CD14-positive monocyte (primary cell): Measurements from ENCODE around the gene PDLIM4. TPM values are rescaled to one million over a fixed set of nuclear protein-coding genes. Genes with fewer than 3 reads are reported as not detected.
A peak's percentile ranks its signal among the peaks of the same experiment; 100 is the strongest.

Experiments
- DNase-seq, 3 donors: peaks; one replicate each; pipeline ENCODE4 v3.0.0-alpha.2; 2011 to 2022
- H2AFZ ChIP-seq: 2 replicates; pipeline ENCODE4 v1.6.0; 2012; ENCODE audit warnings: mild to moderate bottlenecking, low read depth, low read length, inconsistent platforms; ENCODE audit not compliant: insufficient read depth, poor library complexity, severe bottlenecking
- H3K27ac ChIP-seq, 2 donors: 1 replicate in 1 of 2; 2 replicates in 1 of 2; pipeline ENCODE4 v1.5.1; 2012 to 2013; ENCODE audit warnings: low read length in 2 of 2, control low read depth in 1 of 2, inconsistent platforms in 1 of 2, low read depth in 1 of 2, mild to moderate bottlenecking in 1 of 2
- H3K27me3 ChIP-seq, 2 donors: one replicate each; pipeline versions ENCODE4 v1.6.0 to v1.6.1; 2011 to 2013; ENCODE audit warnings: low read length in 2 of 2; ENCODE audit not compliant: control insufficient read depth in 2 of 2, insufficient read depth in 2 of 2
- H3K36me3 ChIP-seq, 2 donors: replicated peaks in 1 of 2; 1 replicate in 1 of 2; 2 replicates in 1 of 2; pipeline versions ENCODE4 v1.5.1 to v1.6.1; 2012 to 2013; ENCODE audit warnings: low read length in 2 of 2, control low read depth in 1 of 2, inconsistent platforms in 1 of 2, mild to moderate bottlenecking in 1 of 2; ENCODE audit not compliant: insufficient read depth in 2 of 2, control insufficient read depth in 1 of 2
- H3K4me1 ChIP-seq, 2 donors: 1 replicate in 1 of 2; 2 replicates in 1 of 2; pipeline versions ENCODE4 v1.5.1 to v1.6.1; 2012 to 2013; ENCODE audit warnings: low read length in 2 of 2, control low read depth in 1 of 2, inconsistent platforms in 1 of 2, mild to moderate bottlenecking in 1 of 2, moderate library complexity in 1 of 2; ENCODE audit not compliant: insufficient read depth in 2 of 2, control insufficient read depth in 1 of 2
- H3K4me2 ChIP-seq: replicated peaks from 2 replicates; pipeline ENCODE3; 2012; ENCODE audit warnings: low read length, moderate library complexity, mild to moderate bottlenecking; ENCODE audit not compliant: poor library complexity, severe bottlenecking; ENCODE audit errors: extremely low read depth
- H3K4me3 ChIP-seq, 3 experiments: fragments of 200-600 bp in 1 of 3; sonication (generic) in 1 of 3; replicated peaks in 1 of 3; 1 replicate in 2 of 3; 2 replicates in 1 of 3; pipeline ENCODE4 v1.5.1; 2011 to 2013; ENCODE audit warnings: low read length in 3 of 3, mild to moderate bottlenecking in 3 of 3, control low read depth in 2 of 3, low read depth in 2 of 3, inconsistent platforms in 1 of 3, moderate library complexity in 1 of 3
- H3K79me2 ChIP-seq: 2 replicates; pipeline ENCODE4 v1.6.0; 2012; ENCODE audit warnings: mild to moderate bottlenecking, control low read depth, inconsistent platforms, low read length, moderate library complexity; ENCODE audit not compliant: insufficient read depth
- H3K9ac ChIP-seq: 2 replicates; pipeline ENCODE4 v1.6.0; 2017; ENCODE audit warnings: low read length, mild to moderate bottlenecking; ENCODE audit not compliant: insufficient read depth, poor library complexity, severe bottlenecking
- H3K9me3 ChIP-seq, 2 donors: replicated peaks in 1 of 2; 1 replicate in 1 of 2; 2 replicates in 1 of 2; pipeline versions ENCODE4 v1.5.1 to v1.6.1; 2012 to 2013; ENCODE audit warnings: low read length in 2 of 2, control low read depth in 1 of 2; ENCODE audit not compliant: control insufficient read depth in 1 of 2, insufficient read depth in 1 of 2
- H4K20me1 ChIP-seq: 2 replicates; pipeline ENCODE4 v1.6.0; 2012; ENCODE audit warnings: mild to moderate bottlenecking, low read length, control low read depth, moderate library complexity; ENCODE audit not compliant: insufficient read depth
- H3K27ac Mint-ChIP-seq, 7 donors: one replicate each; pipeline ENCODE4 v1.8.0; 2020; ENCODE audit warnings: mild to moderate bottlenecking in 7 of 7, mixed read lengths in 7 of 7, moderate library complexity in 6 of 7, inconsistent platforms in 2 of 7
- H3K27me3 Mint-ChIP-seq, 3 donors: one replicate each; pipeline ENCODE4 v1.8.0; 2021 to 2022; ENCODE audit warnings: low read depth in 3 of 3, mild to moderate bottlenecking in 3 of 3, mixed read lengths in 3 of 3, moderate library complexity in 3 of 3, inconsistent platforms in 1 of 3
- H3K36me3 Mint-ChIP-seq, 2 donors: one replicate each; pipeline ENCODE4 v1.8.0; 2020; ENCODE audit warnings: mixed read lengths in 2 of 2, inconsistent platforms in 1 of 2, mild to moderate bottlenecking in 1 of 2
- H3K4me1 Mint-ChIP-seq: one replicate; pipeline ENCODE4 v1.8.0; 2020; ENCODE audit warnings: mild to moderate bottlenecking, mixed read lengths
- H3K4me3 Mint-ChIP-seq, 2 donors: one replicate each; pipeline ENCODE4 v1.8.0; 2020; ENCODE audit warnings: mild to moderate bottlenecking in 2 of 2, mixed read lengths in 2 of 2, moderate library complexity in 1 of 2
- H3K9me3 Mint-ChIP-seq, 7 donors: one replicate each; pipeline ENCODE4 v1.8.0; 2020 to 2022; ENCODE audit warnings: mixed read lengths in 7 of 7, mild to moderate bottlenecking in 6 of 7, moderate library complexity in 6 of 7, inconsistent platforms in 2 of 7
- WGBS: methylation state at CpG from one replicate; pipeline ENCODE4 v1.1.5; 2013; ENCODE audit warnings: missing lambda C conversion rate; ENCODE audit not compliant: insufficient coverage; 5-methylcytosine and 5-hydroxymethylcytosine counted together
- intact Hi-C, 2 donors: fragments of 100-400 bp; cut with micrococcal nuclease; formaldehyde crosslinking; loops; one replicate each; pipeline versions ENCODE4 v1.15.0 to v1.15.1; 2023
- polyA plus RNA-seq, 3 donors: library from polyadenylated mRNA; depleted of rRNA in 1 of 3; unstranded in 2 of 3; stranded (reverse) in 1 of 3; fragments of 300-500 nt in 2 of 3; fragments of >200 nt in 1 of 3; fragmentation: Illumina TruSeq in 2 of 3; gene quantifications; 1 replicate in 2 of 3; 2 replicates in 1 of 3; pipeline ENCODE4 v1.2.3, GENCODE V29; 2012 to 2021
- TF ChIP-seq, protein P1 (sequence below): fragments of 200-600 bp; IDR thresholded peaks from one replicate; pipeline ENCODE4 v1.8.0; 2022; ENCODE audit warnings: antibody characterized with exemption, mild to moderate bottlenecking

PDLIM4 gene
- polyA plus RNA-seq, 3 donors = not detected

DNA sequence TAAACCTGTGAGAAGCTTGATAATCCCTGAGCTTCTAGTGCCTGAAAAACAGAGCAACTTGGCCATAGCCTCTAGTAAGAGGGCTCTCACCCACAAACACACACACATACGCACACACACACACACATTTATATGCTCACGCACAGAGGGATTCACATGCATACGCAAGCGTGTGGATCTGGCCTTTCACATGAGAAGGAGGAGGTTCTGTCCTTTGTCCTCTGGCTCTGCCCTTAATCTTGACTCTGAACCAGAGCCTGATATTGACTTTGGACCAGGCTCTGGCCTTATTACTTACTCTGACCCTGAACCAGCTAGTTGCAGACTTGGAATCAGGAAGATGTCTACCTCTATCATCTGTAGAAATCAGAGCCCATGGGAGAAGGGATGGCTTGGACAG is 19.8 kb upstream of the PDLIM4 start:
- Histone ChIP-seq H3K4me1 (no peaks in the 10 kb centered on the region), H3K27ac (no peak overlapping the region), H3K79me2 (no peaks in the 10 kb centered on the region), H3K27me3 (no peaks in the 10 kb centered on the region), H3K9ac (no peak overlapping the region), H2AFZ (no peak overlapping the region), H3K9me3 (no peaks in the 10 kb centered on the region), H4K20me1 (no peaks in the 10 kb centered on the region), H3K4me3 (no peak overlapping the region), H3K4me2 (no peak overlapping the region), H3K36me3 (no peaks in the 10 kb centered on the region)
- Mint-ChIP-seq H3K27me3 (peaks cover 0 to 6% (median 3%) of the 10 kb centered on the region in 3 donors), H3K9me3 (peaks cover 0 to 6% (median 0%) of the 10 kb centered on the region in 7 donors), H3K4me1 (no peaks in the 10 kb centered on the region), H3K36me3 (no peaks in the 10 kb centered on the region), H3K4me3 (no peak overlapping the region), H3K27ac (no peak overlapping the region)
- TF ChIP-seq, protein P1, sequence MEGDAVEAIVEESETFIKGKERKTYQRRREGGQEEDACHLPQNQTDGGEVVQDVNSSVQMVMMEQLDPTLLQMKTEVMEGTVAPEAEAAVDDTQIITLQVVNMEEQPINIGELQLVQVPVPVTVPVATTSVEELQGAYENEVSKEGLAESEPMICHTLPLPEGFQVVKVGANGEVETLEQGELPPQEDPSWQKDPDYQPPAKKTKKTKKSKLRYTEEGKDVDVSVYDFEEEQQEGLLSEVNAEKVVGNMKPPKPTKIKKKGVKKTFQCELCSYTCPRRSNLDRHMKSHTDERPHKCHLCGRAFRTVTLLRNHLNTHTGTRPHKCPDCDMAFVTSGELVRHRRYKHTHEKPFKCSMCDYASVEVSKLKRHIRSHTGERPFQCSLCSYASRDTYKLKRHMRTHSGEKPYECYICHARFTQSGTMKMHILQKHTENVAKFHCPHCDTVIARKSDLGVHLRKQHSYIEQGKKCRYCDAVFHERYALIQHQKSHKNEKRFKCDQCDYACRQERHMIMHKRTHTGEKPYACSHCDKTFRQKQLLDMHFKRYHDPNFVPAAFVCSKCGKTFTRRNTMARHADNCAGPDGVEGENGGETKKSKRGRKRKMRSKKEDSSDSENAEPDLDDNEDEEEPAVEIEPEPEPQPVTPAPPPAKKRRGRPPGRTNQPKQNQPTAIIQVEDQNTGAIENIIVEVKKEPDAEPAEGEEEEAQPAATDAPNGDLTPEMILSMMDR = no peak
- WGBS = 100% methylated on average over 2 of the region's 4 CpGs
- intact Hi-C loops = no loop called here
- DNase-seq = no peak

DNA sequence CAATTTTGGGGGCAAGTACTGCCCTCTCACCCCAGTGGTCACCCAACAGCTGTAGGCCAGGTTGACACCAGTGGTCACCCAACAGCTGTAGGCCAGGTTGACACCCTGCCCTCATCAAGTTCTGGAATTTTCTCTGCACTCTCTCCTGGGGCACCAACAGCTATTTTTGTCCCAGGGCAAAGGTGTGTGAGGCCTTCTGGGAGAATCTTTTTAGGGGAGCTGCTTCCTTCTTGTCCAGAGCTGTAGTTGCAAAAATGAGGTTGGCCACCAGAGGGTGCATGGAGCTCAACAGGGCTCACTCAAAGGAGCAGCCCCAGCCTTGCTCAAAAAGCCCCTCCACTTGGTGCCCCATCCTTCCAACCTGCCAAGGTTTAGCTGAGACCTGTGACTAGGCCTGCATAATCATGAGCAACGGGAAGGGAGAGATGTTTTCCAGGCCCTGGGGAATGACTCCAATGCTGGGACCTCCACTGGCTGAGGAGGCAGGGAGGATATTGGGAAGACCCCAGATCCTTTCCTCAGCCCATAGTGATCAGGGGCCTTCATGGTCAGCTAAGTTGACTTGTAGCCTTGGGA is 19.2 kb upstream of the PDLIM4 start:
- H3K9me3 ChIP-seq = peaks cover 0 to 2% of the 10 kb centered on the region in 2 donors
- no peaks in the 10 kb centered on the region for H3K27me3 ChIP-seq
- H2AFZ ChIP-seq = no peak overlapping the region
- TF ChIP-seq, protein P1 = peak; percentile 88
- H4K20me1 ChIP-seq = no peaks in the 10 kb centered on the region
- no peak overlapping the region for H3K27ac ChIP-seq
- no CpG with 5 or more reads among the region's 1 CpG for WGBS
- no peaks in the 10 kb centered on the region for H3K4me1 Mint-ChIP-seq
- H3K4me3 Mint-ChIP-seq = no peak overlapping the region
- H3K36me3 Mint-ChIP-seq = no peaks in the 10 kb centered on the region
- H3K4me1 ChIP-seq = no peaks in the 10 kb centered on the region
- intact Hi-C loops = no loop called here
- peaks cover under 1 to 12% (median 5%) of the 10 kb centered on the region in 7 donors for H3K9me3 Mint-ChIP-seq
- no peak overlapping the region for H3K4me3 ChIP-seq
- H3K4me2 ChIP-seq = no peak overlapping the region
- H3K27ac Mint-ChIP-seq = no peak overlapping the region
- peak; percentile 37 to 54 (median 44) for DNase-seq
- H3K36me3 ChIP-seq = no peaks in the 10 kb centered on the region
- no peak overlapping the region for H3K9ac ChIP-seq
- no peaks in the 10 kb centered on the region for H3K79me2 ChIP-seq
- peaks cover 0 to 3% (median 3%) of the 10 kb centered on the region in 3 donors for H3K27me3 Mint-ChIP-seq
